ENCODE measurements around the gene SPATA17. TPM values are rescaled to one million over a fixed set of nuclear protein-coding genes. Genes with fewer than 3 reads are reported as not detected.
"Not testable (repeated sequence)": the region's sequence is repeated elsewhere in the genome, so short reads cannot be mapped to it uniquely, and the experiment has no call there.

The SPATA17 gene
- total RNA-seq, 2 donors from 2014 or later: 0.48 to 0.51 TPM

- intact Hi-C loops (cut with DNase I): no loop called here
- no peak for DNase-seq (ENCODE audit: low spot score)
Measured at GRCh38 chr1:217668351-217668940, 37.3 kb downstream of the SPATA17 start.

GRCh38 chr1:217673387-217673786 is 42.2 kb downstream of the SPATA17 start:
- no peak for DNase-seq (ENCODE audit: low spot score)
- intact Hi-C loops (cut with DNase I): no loop called here

- no peak for DNase-seq (ENCODE audit: low spot score)
- intact Hi-C loops (cut with DNase I): no loop called here
Measured at GRCh38 chr1:217674028-217674729, 43.0 kb downstream of the SPATA17 start.

GRCh38 chr1:217681806-217682205 is 50.7 kb downstream of the SPATA17 start:
- intact Hi-C loops (cut with DNase I): no loop called here

GRCh38 chr1:217687511-217687910 is 56.4 kb downstream of the SPATA17 start:
- intact Hi-C loops (cut with DNase I): no loop called here
- DNase-seq (ENCODE audit: low spot score): no peak

More at GRCh38 chr1:217681806-217682205, 50.7 kb downstream of the SPATA17 start:
- DNase-seq (ENCODE audit: low spot score): no peak

- intact Hi-C loops (cut with DNase I); DNase-seq (ENCODE audit: low spot score): not testable (repeated sequence)
Measured at GRCh38 chr1:217696140-217696539, 65.0 kb downstream of the SPATA17 start.

GRCh38 chr1:217703326-217703725 is 72.2 kb downstream of the SPATA17 start:
- intact Hi-C loops (cut with DNase I): no loop called here
- DNase-seq (ENCODE audit: low spot score): no peak

- intact Hi-C loops (cut with DNase I): no loop called here
- no peak for DNase-seq (ENCODE audit: low spot score)
Measured at GRCh38 chr1:217712925-217713597, 81.9 kb downstream of the SPATA17 start.

- no peak for DNase-seq (ENCODE audit: low spot score)
- intact Hi-C loops (cut with DNase I): no loop called here
Measured at GRCh38 chr1:217715681-217716080, 84.5 kb downstream of the SPATA17 start.

GRCh38 chr1:217717959-217718358 is 86.8 kb downstream of the SPATA17 start:
- DNase-seq (ENCODE audit: low spot score): no peak
- intact Hi-C loops (cut with DNase I): no loop called here

GRCh38 chr1:217718873-217719272 is 87.7 kb downstream of the SPATA17 start:
- no peak for DNase-seq (ENCODE audit: low spot score)
- intact Hi-C loops (cut with DNase I): no loop called here

- DNase-seq (ENCODE audit: low spot score): no peak
- intact Hi-C loops (cut with DNase I): no loop called here
Measured at GRCh38 chr1:217721692-217722091, 90.5 kb downstream of the SPATA17 start.

- intact Hi-C loops (cut with DNase I): no loop called here
- no peak for DNase-seq (ENCODE audit: low spot score)
Measured at GRCh38 chr1:217734973-217735372, 103.8 kb downstream of the SPATA17 start.

GRCh38 chr1:217747156-217747769 is 116.1 kb downstream of the SPATA17 start:
- no peak for DNase-seq (ENCODE audit: low spot score)
- intact Hi-C loops (cut with DNase I): no loop called here

GRCh38 chr1:217769768-217770167 is 138.6 kb downstream of the SPATA17 start:
- intact Hi-C loops (cut with DNase I): loop anchor here in 1 of 2 donors (5.0 kb wide), 1 partner anchor 1202 kb away; no protein-coding TSS in a partner anchor
- no peak for DNase-seq (ENCODE audit: low spot score)

- no peak for DNase-seq (ENCODE audit: low spot score)
- intact Hi-C loops (cut with DNase I): no loop called here
Measured at GRCh38 chr1:217770918-217771317, 139.8 kb downstream of the SPATA17 start.

- no peak for DNase-seq (ENCODE audit: low spot score)
- intact Hi-C loops (cut with DNase I): no loop called here
Measured at GRCh38 chr1:217776693-217777092, 145.5 kb downstream of the SPATA17 start.

GRCh38 chr1:217781056-217781455 is 149.9 kb downstream of the SPATA17 start:
- intact Hi-C loops (cut with DNase I): no loop called here
- no peak for DNase-seq (ENCODE audit: low spot score)

GRCh38 chr1:217791091-217791490 is 159.9 kb downstream of the SPATA17 start:
- DNase-seq (ENCODE audit: low spot score): no peak
- intact Hi-C loops (cut with DNase I): no loop called here

- no peak for DNase-seq (ENCODE audit: low spot score)
- intact Hi-C loops (cut with DNase I): no loop called here
Measured at GRCh38 chr1:217805792-217806191, 174.6 kb downstream of the SPATA17 start.

Measured in posterior vena cava (tissue), 2 donors.